Stimulated activated CD8-positive, alpha-beta memory T cell treated with anti-CD3 and anti-CD28 coated beads, Interleukin-12 subunit alpha, Interleukin-12 subunit beta, amount 100 ng/mL, for 4 hours (primary cell): ENCODE results near the gene GRN.

Source experiments
- DNase-seq: peaks from one replicate; pipeline ENCODE4 v3.0.0-alpha.2; 2020; ENCODE audit warnings: low read depth

Gene GRN

GRCh38 chr17:44344939-44345453, at the start of gene GRN:
GRN (plus strand) TSS chr17:44345302; CDS start chr17:44349165, 3,863 bp downstream.
- peak; percentile 63 for DNase-seq

GRCh38 chr17:44297975-44298374, 47.1 kb upstream of the GRN start:
- no peak for DNase-seq

GRCh38 chr17:44304651-44305050, 40.5 kb upstream of the GRN start:
- DNase-seq = no peak

GRCh38 chr17:44307387-44308186, 37.5 kb upstream of the GRN start:
- DNase-seq = no peak

GRCh38 chr17:44308320-44308818, 36.7 kb upstream of the GRN start, which contains the start of gene RUNDC3A:
RUNDC3A (plus strand) TSS chr17:44308601; CDS start chr17:44308833, 232 bp downstream.
- DNase-seq = peak; percentile 68

GRCh38 chr17:44308865-44309264, 36.2 kb upstream of the GRN start:
- DNase-seq = no peak

GRCh38 chr17:44309472-44309871, 35.6 kb upstream of the GRN start:
- DNase-seq = no peak

- DNase-seq = no peak
These were observed 34.9 kb upstream of the GRN start for GRCh38 chr17:44310188-44310587.

- no peak for DNase-seq
These were observed 34.3 kb upstream of the GRN start for GRCh38 chr17:44310609-44311376.

GRCh38 chr17:44311562-44312181, 33.4 kb upstream of the GRN start:
- DNase-seq = no peak

GRCh38 chr17:44312396-44313104, 32.6 kb upstream of the GRN start:
- no peak for DNase-seq

GRCh38 chr17:44314031-44314430, 31.1 kb upstream of the GRN start:
- DNase-seq = no peak

GRCh38 chr17:44314524-44314868, 30.6 kb upstream of the GRN start:
- no peak for DNase-seq

- DNase-seq = no peak
These were observed 30.0 kb upstream of the GRN start for GRCh38 chr17:44314869-44315661.

GRCh38 chr17:44315760-44316731, 29.1 kb upstream of the GRN start:
- DNase-seq = no peak

- DNase-seq = no peak
These were observed 27.6 kb upstream of the GRN start for GRCh38 chr17:44317545-44317944.

GRCh38 chr17:44318077-44318892, 26.8 kb upstream of the GRN start:
- no peak for DNase-seq

- DNase-seq = no peak
These were observed 25.0 kb upstream of the GRN start for GRCh38 chr17:44320066-44320465.
